HG02610 (cell line): Measurements from ENCODE around the gene KRTAP12-1.

Experiments used
- ATAC-seq: cut with Tn5 transposase; IDR thresholded peaks from one replicate; pipeline ENCODE4 v1.9.1; 2021; ENCODE audit warnings: mild to moderate bottlenecking, moderate library complexity; ENCODE audit not compliant: unreplicated experiment

KRTAP12-1 gene

DNA sequence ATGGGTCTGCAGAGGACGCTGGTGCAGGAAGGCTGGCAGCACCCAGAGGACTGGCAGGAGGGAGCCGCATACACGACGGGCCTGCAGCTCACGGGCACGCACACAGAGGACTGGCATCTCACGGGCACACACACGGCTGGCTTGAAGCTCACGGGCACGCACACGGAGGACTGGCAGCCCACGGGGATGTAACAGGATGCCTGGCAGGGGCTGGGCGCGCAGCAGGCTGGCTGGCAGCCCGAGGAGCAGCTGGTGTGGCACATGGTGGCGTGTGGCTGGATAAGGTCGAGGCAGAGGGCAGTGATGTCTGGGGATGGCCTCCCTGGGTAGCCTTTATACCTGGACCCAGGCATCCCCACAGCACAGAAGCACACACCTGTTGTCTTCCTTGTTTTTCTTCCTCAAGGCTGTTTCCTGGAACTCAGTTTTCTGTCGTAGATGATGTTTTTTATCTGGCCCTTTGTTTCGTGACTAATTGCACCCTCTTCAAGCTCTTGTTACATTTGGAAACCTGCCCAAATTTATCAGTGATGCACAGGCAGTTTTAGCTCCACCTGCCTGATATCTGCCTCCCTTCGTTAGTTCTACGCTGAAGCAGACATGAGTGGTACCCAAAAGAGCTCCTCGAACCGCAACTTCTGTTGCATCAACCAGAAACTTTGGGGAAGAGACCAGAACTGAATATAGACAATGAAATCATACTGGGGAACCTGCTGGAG is at the start of gene KRTAP12-1:
Gene KRTAP12-1 (minus strand): TSS at position 303 of the 719 bp plus-strand sequence. CDS start 40 bp downstream, at position 263.
- no peak for ATAC-seq

DNA sequence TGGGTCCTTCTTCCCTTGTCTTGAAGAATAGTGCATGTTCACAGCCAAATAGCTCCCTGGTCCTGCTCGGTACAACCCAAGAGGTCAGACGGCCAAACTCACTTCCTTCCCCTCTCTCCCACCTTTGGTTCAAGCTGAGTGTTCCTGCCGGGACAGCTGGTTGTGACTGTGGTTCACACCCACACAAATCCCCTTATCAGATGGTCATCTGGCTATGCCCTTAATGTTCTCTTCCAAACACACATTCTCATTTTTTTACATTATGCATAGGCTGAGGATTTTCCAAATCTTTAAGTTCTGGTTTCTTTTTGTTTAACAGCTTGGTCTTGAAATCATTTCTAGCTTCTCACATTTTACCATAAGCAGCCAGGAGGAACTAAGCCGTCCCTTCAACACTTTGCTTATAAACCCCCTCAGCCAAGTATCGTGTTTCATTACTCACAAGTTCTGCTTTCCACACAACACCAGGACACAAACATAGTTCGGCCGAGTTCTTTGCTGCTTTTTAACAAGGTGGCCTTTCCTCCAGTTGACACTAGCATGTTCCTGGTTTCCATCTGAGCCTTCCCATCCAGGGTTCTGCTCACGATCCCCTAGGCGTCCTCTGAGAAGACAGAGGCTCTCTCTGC is 49.1 kb upstream of the KRTAP12-1 start:
- ATAC-seq, result no peak

DNA sequence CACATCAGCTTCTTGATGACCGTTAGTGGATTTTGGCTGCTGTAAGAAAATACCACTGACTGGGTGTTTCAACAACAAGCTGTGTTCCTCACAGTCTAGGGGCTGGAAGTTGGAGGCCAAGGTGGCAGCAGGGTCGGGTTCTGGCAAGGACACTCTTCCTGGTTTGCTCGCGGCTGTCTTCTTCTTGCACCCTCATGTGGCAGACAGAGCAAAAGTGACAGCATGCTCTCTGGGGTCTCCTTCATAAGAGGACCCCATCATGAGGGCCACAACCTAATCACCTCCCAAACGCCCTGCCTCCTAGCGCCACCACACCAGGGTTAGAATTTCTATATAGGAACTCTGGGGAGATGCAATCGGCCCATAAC is 48.0 kb upstream of the KRTAP12-1 start:
- no peak for ATAC-seq

DNA sequence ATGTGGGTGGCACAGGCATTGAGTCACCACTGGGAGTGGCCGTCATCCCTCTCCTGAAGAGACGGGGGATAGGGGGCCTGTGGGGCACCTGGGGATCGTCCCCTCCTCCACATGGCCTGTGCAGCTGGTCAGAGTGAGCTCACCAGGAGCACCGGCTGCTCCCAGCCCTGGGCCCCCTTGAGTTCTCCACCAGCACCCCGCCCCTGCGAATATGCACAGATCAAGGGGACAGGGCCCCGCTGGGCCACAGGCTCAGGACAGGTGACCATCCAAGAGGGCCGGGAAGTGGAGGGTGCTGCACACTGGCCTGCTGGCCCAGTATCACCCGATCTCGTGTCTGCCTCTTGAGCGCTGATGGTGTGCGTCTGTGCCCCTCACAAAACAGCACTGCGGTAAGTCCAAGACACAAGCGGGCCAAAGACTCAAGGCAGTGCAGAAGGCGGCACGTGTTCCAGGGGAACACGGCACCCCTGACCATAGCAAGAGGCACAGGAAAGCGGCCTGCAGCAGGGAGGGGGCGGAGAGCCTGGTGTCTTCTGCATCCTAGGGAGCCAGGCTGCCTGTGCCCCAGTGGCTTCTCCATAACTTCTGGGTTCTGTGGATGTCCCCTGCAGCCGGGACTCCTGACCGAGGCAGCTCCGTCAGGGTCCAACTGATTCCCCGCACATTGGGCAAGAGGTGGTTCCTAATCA is 47.5 kb upstream of the KRTAP12-1 start:
- no peak for ATAC-seq

DNA sequence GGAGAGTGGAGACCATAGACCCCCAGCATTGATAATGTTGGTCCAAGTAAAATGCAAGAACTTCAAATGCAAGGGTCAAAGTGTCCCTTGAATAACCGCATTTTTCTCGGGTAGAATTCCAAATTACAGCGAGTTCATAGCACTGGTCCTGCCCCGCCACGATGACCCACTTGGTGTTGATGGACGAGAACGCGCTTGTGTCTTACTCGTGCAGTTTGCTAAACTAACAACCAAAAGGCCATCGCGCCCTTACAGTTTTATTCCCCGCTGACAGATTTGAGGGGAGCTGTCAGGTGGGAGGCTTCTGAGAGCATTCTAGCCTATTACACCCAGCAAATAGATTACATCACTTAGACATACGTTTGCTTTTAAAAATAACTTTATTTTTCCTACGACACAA is 46.8 kb upstream of the KRTAP12-1 start:
- ATAC-seq, result no peak

DNA sequence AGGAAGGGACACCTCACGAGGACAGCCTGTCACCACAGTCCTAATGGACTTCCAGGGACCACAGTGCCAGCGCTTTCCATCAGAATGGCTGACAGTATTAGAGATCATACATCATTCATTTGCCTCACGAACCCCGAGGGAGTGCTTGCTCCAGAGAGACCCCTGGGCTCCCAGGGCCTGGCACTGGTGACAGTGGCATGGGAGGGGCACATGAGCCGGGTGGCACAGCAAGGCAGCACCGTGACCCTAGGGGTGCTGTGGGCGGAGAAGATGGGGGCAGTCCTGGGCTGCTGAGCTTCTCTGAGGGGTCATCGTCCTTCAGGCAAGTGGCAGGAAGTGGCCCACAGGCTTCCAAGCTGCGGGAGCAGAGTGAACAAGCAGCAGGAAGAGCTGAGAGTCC is 45.8 kb upstream of the KRTAP12-1 start:
- ATAC-seq, result no peak

DNA sequence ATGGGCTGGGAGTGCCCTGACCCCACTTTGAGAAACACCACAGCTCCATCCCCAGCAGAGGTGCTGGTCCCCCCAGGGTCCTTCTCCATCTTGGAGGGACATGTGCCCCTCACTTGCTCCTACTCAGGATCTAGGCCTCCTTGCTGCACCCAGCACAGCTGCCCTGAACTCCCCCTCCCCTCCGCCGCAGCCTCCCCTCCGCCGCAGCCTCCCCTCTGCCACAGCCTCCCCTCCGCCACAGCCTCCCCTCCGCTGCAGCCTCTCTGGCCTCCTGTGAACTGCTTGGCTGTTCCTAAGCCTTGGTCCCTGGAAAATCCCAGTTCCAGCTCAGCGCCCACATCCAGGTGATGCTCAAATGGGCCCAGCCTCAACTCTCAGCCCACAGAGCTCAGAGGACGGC is 45.4 kb upstream of the KRTAP12-1 start:
- ATAC-seq, result no peak

DNA sequence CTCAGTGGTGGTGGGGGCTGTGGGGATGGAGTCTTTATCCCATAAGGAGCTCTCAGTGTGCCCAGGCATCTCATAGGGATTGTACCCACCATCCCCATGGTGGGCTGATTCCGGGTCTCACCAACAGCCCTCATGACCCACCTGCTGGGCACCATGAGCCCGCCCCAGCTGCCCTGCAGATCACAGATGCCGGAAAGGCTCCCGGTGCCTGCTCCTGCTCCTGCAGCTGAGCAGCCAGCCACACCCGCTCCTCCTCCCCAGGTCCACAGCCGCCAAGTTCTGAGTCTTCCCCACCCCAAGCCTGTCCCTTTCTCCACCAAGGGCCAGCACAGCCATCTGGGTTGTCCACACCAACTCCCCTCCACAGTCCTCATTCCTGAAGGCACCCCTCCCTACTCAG is 44.9 kb upstream of the KRTAP12-1 start:
- no peak for ATAC-seq

DNA sequence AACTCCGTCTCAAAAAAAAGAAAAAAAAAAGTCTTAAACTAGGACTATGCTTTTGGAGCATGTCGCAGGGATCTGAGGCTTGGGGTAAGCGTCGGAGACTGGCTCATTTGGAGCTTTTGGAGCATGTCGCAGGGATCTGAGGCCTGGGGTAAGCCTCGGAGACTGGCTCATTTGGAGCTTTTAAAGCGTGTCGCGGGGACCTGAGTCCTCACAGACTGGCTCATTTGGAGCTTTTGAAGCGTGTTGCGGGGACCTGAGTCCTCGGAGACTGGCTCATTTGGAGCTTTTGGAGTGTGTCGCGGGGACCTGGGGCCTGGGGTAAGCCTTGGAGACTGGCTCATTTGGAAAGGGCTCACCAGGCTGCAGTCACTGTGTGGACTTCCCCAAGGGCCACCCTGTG is 43.0 kb upstream of the KRTAP12-1 start:
- ATAC-seq, result no peak

GRCh38 chr21:44724196-44724595 is 42.2 kb upstream of the KRTAP12-1 start:
- no peak for ATAC-seq

DNA sequence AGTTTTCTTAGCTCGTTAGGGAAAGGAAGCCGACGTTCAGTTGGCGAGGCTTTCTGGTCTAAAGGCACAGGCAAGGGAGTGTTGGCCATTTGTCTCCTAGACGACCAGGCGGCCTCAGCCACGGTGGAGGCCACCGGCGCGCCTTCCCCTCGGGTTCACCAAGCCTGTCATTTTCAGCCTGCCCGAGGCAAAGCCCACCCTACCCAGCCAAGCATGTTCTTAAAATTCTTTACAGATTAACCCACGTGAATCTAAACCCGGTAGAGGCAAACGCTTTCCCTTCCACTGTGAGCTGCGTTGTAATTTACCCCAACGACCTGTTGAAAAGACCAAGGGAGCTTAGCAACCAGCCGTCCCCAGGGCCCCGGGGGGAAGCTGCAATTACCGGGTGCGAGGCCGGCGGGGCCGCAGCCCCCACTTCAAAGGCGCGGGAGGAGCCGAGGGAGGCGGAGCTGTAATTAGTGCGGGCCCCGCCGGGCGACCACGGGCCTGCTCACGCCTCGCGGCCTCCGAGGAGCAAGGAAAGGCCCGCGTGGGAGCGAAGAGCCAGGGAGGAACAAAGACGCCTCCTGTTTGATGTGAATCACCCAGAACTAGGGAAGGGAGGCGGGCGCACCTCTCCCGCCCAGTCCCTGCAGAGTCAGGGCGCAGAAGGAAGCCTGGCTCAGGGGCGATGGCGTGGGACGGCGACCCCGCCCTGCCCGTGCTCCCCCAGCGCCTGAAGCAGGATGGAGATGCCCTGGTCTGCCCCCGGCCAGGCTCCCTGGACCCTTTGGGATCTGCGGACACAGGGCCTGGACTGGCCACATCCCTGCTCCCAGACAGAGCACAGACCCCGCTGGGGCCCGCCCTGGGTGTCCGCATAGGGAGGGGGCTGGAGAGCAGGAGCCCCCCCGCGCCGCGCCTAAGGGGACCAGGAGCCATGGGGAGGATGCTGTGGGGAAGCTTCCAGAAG is 41.5 kb upstream of the KRTAP12-1 start:
- no peak for ATAC-seq

DNA sequence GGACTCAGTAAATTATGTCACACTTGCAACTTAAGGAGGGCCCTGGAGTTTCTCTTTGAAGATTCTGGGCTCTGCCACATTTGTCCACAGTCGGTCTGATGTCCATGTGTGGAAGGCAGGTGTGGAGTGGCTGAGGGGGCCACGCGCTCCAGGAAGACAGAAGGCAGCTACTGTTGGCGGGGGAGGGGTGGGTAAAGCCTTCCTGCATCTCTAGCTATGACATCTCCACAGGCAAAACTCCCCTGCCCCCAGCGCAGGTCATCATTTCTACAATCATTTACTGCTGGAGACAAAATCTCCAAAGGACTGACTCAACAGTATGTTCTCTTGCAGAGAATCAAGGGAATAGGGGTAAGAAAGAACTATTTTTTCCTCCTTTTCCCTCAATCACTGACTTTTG is 40.8 kb upstream of the KRTAP12-1 start:
- ATAC-seq, result no peak

GRCh38 chr21:44720170-44720569 is 38.2 kb upstream of the KRTAP12-1 start:
- no peak for ATAC-seq

DNA sequence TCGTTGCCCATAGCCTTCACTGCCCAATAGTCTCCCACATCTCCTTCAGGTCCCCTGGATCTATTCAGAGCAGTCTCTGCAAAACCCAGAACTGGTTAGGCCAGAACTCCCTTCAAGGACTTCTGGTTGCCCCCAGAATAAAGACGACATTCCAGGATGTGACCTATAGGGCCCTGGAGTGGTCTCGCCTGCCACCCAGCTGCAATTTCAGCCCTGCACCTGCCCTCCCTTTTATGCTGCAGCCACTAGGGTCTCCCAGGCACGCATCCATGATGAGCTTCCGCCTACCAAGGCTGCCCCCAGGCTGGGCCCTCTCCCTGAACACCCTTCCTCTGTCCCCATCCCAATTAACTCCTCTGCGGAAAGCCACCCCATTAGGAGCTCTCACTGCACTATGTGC is 36.6 kb upstream of the KRTAP12-1 start:
- no peak for ATAC-seq

DNA sequence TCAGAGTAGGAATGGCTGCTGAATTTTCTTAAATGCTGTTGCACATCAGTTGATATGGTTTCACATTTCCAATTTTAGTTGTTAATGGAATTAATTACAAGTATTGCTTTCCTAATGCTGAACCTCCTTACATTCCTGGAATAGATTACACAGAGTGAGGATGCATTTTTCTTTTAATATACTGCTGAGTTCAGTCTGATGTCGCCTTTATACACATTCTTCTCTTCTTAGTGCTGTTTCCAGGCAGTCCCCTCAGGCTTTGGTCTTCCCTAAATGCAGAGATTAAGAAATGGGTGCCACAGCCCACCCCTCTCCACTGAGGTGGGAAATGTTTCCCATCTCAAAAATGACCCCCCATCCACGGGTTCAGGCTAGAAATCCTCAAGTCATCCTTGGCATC is 36.1 kb upstream of the KRTAP12-1 start:
- no peak for ATAC-seq

DNA sequence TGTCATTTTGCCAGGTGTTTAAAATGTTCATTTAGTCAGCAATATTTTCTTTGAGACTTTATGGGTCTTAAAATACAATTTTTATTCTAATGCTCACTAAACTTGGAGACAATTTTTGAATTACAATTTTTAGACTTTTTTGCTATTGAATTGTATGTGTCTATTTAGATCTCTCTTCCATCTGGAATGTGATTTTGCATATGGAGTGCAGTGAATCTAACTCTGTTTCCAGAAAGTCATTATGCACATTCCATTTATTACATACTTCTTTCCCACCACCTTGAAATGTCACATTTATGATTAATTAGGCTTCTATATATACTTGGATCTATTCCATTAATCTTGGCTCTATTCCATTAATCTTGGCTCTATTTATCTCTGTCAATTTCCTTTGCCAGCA is 35.0 kb upstream of the KRTAP12-1 start:
- ATAC-seq, result no peak

GRCh38 chr21:44714905-44715304 is 32.9 kb upstream of the KRTAP12-1 start:
- ATAC-seq, result no peak

DNA sequence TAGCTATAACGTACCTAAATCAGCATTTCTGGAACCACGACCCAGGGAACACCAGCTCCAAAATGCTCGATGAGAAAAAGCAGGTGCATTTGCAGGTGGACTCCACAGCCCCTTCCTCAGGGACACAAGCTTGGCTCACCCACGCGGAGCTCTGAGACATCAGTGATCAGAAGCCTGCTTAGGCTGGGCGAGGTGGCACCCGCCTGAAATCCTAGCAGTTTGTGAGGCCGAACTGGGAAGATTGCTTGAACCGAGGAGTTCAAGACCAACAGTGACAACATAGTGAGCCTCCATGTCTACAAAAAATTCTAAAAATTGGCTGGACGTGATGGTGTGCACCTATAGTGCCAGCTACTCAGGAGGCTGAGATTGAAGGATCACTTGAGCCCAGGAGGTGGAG is 31.9 kb upstream of the KRTAP12-1 start:
- ATAC-seq, result no peak

DNA sequence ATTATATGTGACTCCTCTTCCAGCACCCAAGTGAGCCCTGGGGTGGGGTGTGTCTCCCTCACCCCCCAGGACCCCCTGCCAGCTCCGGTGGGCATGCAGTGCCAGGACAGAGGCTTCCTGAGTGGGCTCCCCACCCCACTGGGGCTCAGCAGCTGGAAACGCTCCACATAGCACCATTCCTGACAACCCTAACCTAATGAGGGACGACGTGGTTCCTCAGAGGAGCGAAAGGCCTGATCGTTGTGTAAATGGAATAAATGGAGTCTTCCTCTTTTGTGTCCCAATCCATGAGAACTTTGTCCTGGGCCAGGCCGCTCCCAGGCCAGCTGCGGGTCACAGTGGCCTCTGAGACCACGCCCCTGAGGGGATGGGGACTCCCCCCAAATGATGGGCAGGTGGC is 31.2 kb upstream of the KRTAP12-1 start:
- no peak for ATAC-seq

GRCh38 chr21:44712203-44713028 is 30.5 kb upstream of the KRTAP12-1 start:
- ATAC-seq, result no peak
